Neural progenitor cell (in vitro differentiated cells): ENCODE measurements around the gene CACNA1D. TPM values are rescaled to one million over a fixed set of nuclear protein-coding genes. Genes with fewer than 3 reads are reported as not detected.
A peak's percentile ranks its signal among the peaks of the same experiment; 100 is the strongest.

Source experiments
- DNase-seq: peaks from one replicate; pipeline ENCODE4 v3.0.0-alpha.2; 2016; ENCODE audit warnings: low spot score
- H2AFZ ChIP-seq: fragments of 200-600 bp; sonication (generic); replicated peaks from 2 replicates; pipeline ENCODE4 v1.6.1; 2016; ENCODE audit warnings: antibody characterized with exemption
- H3F3A ChIP-seq: fragments of 200-600 bp; sonication (generic); 2 replicates; pipeline ENCODE4 v1.6.1; 2016; ENCODE audit warnings: antibody characterized with exemption, low read depth
- H3K27ac ChIP-seq: fragments of 200-600 bp; sonication (generic); 2 replicates; pipeline ENCODE4 v1.5.1; 2016; ENCODE audit warnings: mild to moderate bottlenecking
- H3K27me3 ChIP-seq: fragments of 200-600 bp; sonication (generic); 2 replicates; pipeline ENCODE4 v1.6.1; 2016; ENCODE audit warnings: mild to moderate bottlenecking, moderate library complexity
- H3K36me3 ChIP-seq: fragments of 200-600 bp; sonication (generic); 2 replicates; pipeline ENCODE4 v1.5.1; 2016
- H3K4me1 ChIP-seq: fragments of 200-600 bp; sonication (generic); 2 replicates; pipeline ENCODE4 v1.6.1; 2016; ENCODE audit warnings: mixed run types
- H3K4me2 ChIP-seq: fragments of 200-600 bp; sonication (generic); 2 replicates; pipeline ENCODE4 v1.6.1; 2016
- H3K4me3 ChIP-seq: fragments of 200-600 bp; sonication (generic); 2 replicates; pipeline ENCODE4 v1.5.1; 2016
- H3K79me2 ChIP-seq: fragments of 200-600 bp; sonication (generic); 2 replicates; pipeline ENCODE4 v1.6.1; 2016; ENCODE audit warnings: low read depth
- H3K9ac ChIP-seq: fragments of 200-600 bp; sonication (generic); 2 replicates; pipeline ENCODE4 v1.6.1; 2016
- H3K9me3 ChIP-seq: fragments of 200-600 bp; sonication (generic); 2 replicates; pipeline ENCODE4 v1.5.1; 2016; ENCODE audit warnings: low read depth
- H4K20me1 ChIP-seq: fragments of 200-600 bp; sonication (generic); 2 replicates; pipeline ENCODE4 v1.6.1; 2016; ENCODE audit warnings: low read depth
- H3K27ac Mint-ChIP-seq: 3 replicates; pipeline ENCODE4 v1.8.0; 2021; ENCODE audit warnings: mixed read lengths
- H3K27me3 Mint-ChIP-seq: 2 replicates; pipeline ENCODE4 v1.8.0; 2022; ENCODE audit warnings: low read depth, mild to moderate bottlenecking, inconsistent platforms, moderate library complexity, mixed read lengths; ENCODE audit not compliant: insufficient read depth
- H3K36me3 Mint-ChIP-seq: 3 replicates; pipeline ENCODE4 v1.8.0; 2021; ENCODE audit warnings: mixed read lengths
- H3K4me1 Mint-ChIP-seq: 3 replicates; pipeline ENCODE4 v1.8.0; 2021; ENCODE audit warnings: mixed read lengths
- H3K4me3 Mint-ChIP-seq: 3 replicates; pipeline ENCODE4 v1.8.0; 2021; ENCODE audit warnings: mild to moderate bottlenecking, moderate library complexity, mixed read lengths
- H3K9me3 Mint-ChIP-seq: 3 replicates; pipeline ENCODE4 v1.8.0; 2020; ENCODE audit warnings: mixed read lengths
- EZH2 ChIP-seq: fragments of 200-600 bp; sonication (generic); IDR thresholded peaks from 2 replicates; pipeline ENCODE4 v1.6.1; 2017; ENCODE audit warnings: antibody characterized with exemption, mild to moderate bottlenecking, moderate library complexity
- EZH2phosphoT487 ChIP-seq: fragments of 200-600 bp; sonication (generic); IDR thresholded peaks from 2 replicates; pipeline ENCODE4 v1.6.1; 2017; ENCODE audit warnings: antibody characterized with exemption
- total RNA-seq: library from RNA; depleted of rRNA; stranded (reverse); fragments of >200 nt; gene quantifications from 2 replicates; pipeline ENCODE4 v1.2.3, GENCODE V29; 2015; ENCODE audit warnings: low replicate concordance
- TF ChIP-seq, protein P1 (sequence below): fragments of 200-600 bp; sonication (generic); IDR thresholded peaks from 2 replicates; pipeline ENCODE4 v1.5.1; 2017; ENCODE audit warnings: antibody characterized with exemption, mild to moderate bottlenecking

CACNA1D gene
- total RNA-seq, 1 donor from 2014 or later, result 4.7 TPM

DNA sequence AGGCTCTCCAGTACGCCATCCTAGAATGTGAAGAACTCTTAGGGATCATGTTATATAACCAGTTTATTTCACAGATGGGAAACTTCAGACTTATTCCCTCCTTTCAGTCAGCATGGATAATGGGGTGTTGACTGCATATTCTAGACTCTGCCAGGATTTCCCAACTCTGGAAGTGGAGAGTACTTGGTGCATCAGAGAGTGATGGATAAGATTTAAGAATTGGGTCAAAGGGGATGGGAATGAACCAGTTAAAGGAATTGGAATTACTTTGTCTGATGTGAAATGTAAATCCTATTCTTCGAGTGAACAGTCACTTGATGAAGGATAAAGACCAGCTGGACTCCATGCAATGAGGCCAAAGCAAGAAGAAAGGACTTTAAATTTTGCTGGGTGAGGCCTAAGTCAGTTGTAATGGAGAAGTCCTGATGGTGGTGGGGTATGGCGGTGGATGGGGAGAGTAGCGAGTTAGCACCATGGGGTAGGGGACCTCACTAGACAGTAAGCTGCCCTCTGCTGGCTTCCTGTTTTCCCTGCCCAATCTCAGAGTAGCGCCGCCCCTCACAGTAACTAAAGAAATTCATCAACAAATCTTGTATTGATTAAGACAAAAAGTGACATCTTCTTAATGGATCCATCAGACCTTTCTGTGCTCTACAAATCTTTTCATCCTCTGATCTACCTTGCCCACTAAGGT is 7.3 kb upstream of the CACNA1D start:
- no peak overlapping the region for H3K27ac ChIP-seq
- Mint-ChIP-seq H3K27me3 (peaks cover 25% of the 10 kb centered on the region), H3K27ac (no peak overlapping the region)

DNA sequence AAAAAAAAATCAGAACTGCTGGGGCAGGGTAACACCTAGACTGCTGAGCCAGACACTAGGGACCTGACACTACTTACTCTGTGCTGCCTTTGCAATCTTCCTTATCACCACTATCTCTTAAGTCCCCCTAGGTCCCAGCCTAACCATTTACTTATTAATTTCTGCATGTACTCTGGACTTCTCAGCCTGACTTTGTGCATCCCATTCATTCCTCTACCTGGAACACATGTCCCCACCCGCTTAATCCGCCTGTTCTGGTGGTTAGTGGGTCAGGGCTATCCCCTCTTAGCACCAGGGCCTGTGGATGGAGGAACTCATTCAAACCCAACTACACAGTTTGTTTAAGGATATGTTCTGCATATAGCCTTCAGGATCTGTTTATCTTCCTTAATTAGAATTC is 5.0 kb upstream of the CACNA1D start:
- no peaks in the 10 kb centered on the region for H3K36me3 Mint-ChIP-seq
- H3K4me1 Mint-ChIP-seq, result peaks cover 19% of the 10 kb centered on the region
- Histone ChIP-seq H3K36me3 (no peaks in the 10 kb centered on the region), H3K4me3 (no peak overlapping the region), H2AFZ (no peak overlapping the region), H3F3A (peaks cover 9% of the 10 kb centered on the region), H3K9me3 (no peaks in the 10 kb centered on the region), H3K9ac (no peak overlapping the region), H4K20me1 (peaks cover 6% of the 10 kb centered on the region), H3K27me3 (peaks cover 36% of the 10 kb centered on the region), H3K27ac (no peak overlapping the region), H3K4me2 (no peak overlapping the region), H3K79me2 (no peaks in the 10 kb centered on the region), H3K4me1 (peaks cover 14% of the 10 kb centered on the region)
- no peak for DNase-seq
- H3K27me3 Mint-ChIP-seq, result peaks cover 34% of the 10 kb centered on the region
- no peak for TF ChIP-seq EZH2phosphoT487
- TF ChIP-seq EZH2, result no peak
- TF ChIP-seq, protein P1, sequence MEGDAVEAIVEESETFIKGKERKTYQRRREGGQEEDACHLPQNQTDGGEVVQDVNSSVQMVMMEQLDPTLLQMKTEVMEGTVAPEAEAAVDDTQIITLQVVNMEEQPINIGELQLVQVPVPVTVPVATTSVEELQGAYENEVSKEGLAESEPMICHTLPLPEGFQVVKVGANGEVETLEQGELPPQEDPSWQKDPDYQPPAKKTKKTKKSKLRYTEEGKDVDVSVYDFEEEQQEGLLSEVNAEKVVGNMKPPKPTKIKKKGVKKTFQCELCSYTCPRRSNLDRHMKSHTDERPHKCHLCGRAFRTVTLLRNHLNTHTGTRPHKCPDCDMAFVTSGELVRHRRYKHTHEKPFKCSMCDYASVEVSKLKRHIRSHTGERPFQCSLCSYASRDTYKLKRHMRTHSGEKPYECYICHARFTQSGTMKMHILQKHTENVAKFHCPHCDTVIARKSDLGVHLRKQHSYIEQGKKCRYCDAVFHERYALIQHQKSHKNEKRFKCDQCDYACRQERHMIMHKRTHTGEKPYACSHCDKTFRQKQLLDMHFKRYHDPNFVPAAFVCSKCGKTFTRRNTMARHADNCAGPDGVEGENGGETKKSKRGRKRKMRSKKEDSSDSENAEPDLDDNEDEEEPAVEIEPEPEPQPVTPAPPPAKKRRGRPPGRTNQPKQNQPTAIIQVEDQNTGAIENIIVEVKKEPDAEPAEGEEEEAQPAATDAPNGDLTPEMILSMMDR, result no peak
- no peak overlapping the region for H3K27ac Mint-ChIP-seq
- H3K9me3 Mint-ChIP-seq, result no peaks in the 10 kb centered on the region
- H3K4me3 Mint-ChIP-seq, result no peak overlapping the region

More for the DNA sequence above, 7.3 kb upstream of the CACNA1D start:
- Mint-ChIP-seq H3K4me1 (peaks cover 16% of the 10 kb centered on the region), H3K36me3 (no peaks in the 10 kb centered on the region), H3K4me3 (no peak overlapping the region), H3K9me3 (no peaks in the 10 kb centered on the region)
- Histone ChIP-seq H3F3A (no peaks in the 10 kb centered on the region), H3K79me2 (no peaks in the 10 kb centered on the region), H3K27me3 (peaks cover 14% of the 10 kb centered on the region), H2AFZ (no peak overlapping the region), H3K36me3 (no peaks in the 10 kb centered on the region), H3K4me3 (no peak overlapping the region), H3K4me2 (no peak overlapping the region), H3K9ac (no peak overlapping the region), H4K20me1 (peaks cover 3% of the 10 kb centered on the region), H3K9me3 (no peaks in the 10 kb centered on the region), H3K4me1 (peaks cover 11% of the 10 kb centered on the region)
- no peak for DNase-seq
- TF ChIP-seq EZH2phosphoT487, result no peak
- TF ChIP-seq, protein P1, result peak; percentile 13

DNA sequence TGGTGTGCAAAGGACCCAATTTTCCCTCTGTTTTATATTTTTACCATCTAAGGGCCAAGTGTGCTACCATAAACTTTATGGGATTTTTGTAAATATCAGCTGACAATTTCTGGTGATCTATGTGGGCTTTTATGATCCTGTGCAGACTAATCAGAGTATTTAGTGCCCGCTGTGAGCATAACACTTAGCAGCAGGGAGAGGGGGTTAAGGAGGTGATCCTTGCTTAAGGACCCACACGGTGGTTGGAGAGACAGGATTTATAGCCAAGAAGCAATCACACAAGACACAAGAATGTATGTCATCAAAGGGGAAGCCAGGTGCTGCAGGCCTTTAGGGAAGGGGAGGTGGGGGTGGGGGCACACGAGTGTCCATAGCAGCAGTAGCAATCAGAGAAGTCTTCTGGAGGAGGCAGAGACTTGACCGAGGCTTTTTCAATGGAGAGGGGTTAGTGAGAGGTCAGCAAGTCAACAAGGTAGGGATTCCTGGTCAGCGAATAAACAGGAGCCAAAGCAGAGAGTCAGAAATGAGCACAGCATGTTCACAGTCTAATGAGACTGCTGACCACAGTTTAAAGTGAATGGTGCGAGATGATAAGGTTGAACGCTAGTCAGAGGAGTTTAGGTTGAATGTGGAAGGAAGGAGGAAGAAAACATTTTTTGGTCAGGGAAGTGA is 4.5 kb upstream of the CACNA1D start:
- Histone ChIP-seq H3K9ac (no peak overlapping the region), H3K4me3 (no peak overlapping the region), H3K79me2 (no peaks in the 10 kb centered on the region), H3K36me3 (no peaks in the 10 kb centered on the region), H2AFZ (no peak overlapping the region), H4K20me1 (peaks cover 6% of the 10 kb centered on the region), H3K4me1 (peaks cover 17% of the 10 kb centered on the region), H3K9me3 (no peaks in the 10 kb centered on the region), H3K4me2 (no peak overlapping the region), H3K27ac (no peak overlapping the region), H3F3A (peaks cover 9% of the 10 kb centered on the region), H3K27me3 (peaks cover 39% of the 10 kb centered on the region)
- H3K36me3 Mint-ChIP-seq, result no peaks in the 10 kb centered on the region
- H3K27me3 Mint-ChIP-seq, result peaks cover 35% of the 10 kb centered on the region
- peaks cover 19% of the 10 kb centered on the region for H3K4me1 Mint-ChIP-seq
- H3K27ac Mint-ChIP-seq, result no peak overlapping the region
- no peak overlapping the region for H3K4me3 Mint-ChIP-seq
- H3K9me3 Mint-ChIP-seq, result no peaks in the 10 kb centered on the region
- TF ChIP-seq EZH2phosphoT487, result no peak
- TF ChIP-seq EZH2, result no peak
- TF ChIP-seq, protein P1, result no peak
- no peak for DNase-seq
